ENCODE results near the gene HPGDS. TPM values are rescaled to one million over a fixed set of nuclear protein-coding genes. Genes with fewer than 3 reads are reported as not detected.

The HPGDS gene
- polyA plus RNA-seq, 1 of the 3 experiments (the other 2 are of a cell fraction) = not detected

DNA sequence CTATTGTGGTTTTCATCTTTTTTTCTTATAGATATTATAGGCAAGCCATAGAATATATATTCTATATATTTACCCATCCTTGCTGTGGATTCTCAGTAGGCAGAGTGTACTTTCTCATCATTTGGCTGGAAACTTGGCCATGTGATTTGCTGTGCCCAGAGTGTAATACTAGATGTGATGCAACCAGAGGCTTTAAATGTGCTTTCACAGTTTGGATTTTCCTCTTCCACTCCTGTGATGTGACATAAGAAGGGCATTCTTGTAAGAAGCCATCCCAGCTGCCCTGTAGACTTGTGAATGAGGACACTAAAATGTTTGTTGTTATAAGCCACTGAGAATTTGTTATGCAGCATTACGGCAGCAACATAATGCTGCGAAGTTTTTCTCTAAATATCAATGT lies 10.4 kb upstream of the HPGDS start:
- POLR2A ChIA-PET = no interaction called here
- Histone ChIP-seq H3K27me3 (ENCODE audit: insufficient read depth) (no peaks in the 10 kb centered on the region), H3K9me2 (no peaks in the 10 kb centered on the region), H2AFZ (ENCODE audit: low read depth) (no peak overlapping the region), H3K9ac (no peak overlapping the region), H4K20me1 (ENCODE audit: insufficient read depth) (no peaks in the 10 kb centered on the region), H3K27ac (ENCODE audit: low read depth in 2 of 2, low read length in 1 of 2) (no peak overlapping the region), H3K79me2 (ENCODE audit: insufficient read depth) (no peaks in the 10 kb centered on the region), H3K9me3 (no peaks in the 10 kb centered on the region), H3K4me1 (ENCODE audit: control insufficient read depth in 1 of 2, insufficient read depth in 2 of 2, low read depth in 1 of 2, low read length in 1 of 2) (peaks cover 0 to 6% of the 10 kb centered on the region in 2 experiments; a peak in 1 of 4 replicates), H3K36me3 (replicated peaks in 1 of 2; ENCODE audit: control insufficient read depth in 1 of 2, insufficient read depth in 2 of 2, low read length in 1 of 2) (no peaks in the 10 kb centered on the region), H3F3A (replicated peaks; ENCODE audit: insufficient read depth) (peaks cover 3% of the 10 kb centered on the region), H3K4me3 (ENCODE audit: low read depth in 2 of 2, low read length in 1 of 2) (no peak overlapping the region), H3K4me2 (no peak overlapping the region)
- CTCF ChIA-PET = no interaction called here
- 91% methylated on average over 2 of the region's 2 CpGs for WGBS (ENCODE audit: low lambda C conversion rate)
- TF ChIP-seq SIN3A (IDR thresholded peaks at IDR 0.05; ENCODE audit: borderline replicate concordance, low read depth, low read length) = no peak
- TF ChIP-seq POLR2AphosphoS5 (IDR thresholded peaks at IDR 0.05; ENCODE audit: low read depth, low read length) = no peak
- TF ChIP-seq FOXM1 (IDR thresholded peaks at IDR 0.05; ENCODE audit: low read depth) = no peak
- no peak for TF ChIP-seq FOSL2 (IDR thresholded peaks at IDR 0.05; ENCODE audit: borderline replicate concordance, low read depth)
- no peak for TF ChIP-seq GATA2 (CRISPR knock-in tag; IDR thresholded peaks at IDR 0.05)
- TF ChIP-seq NRF1 (IDR thresholded peaks at IDR 0.05; ENCODE audit: low read depth, low read length) = no peak
- no peak for TF ChIP-seq TAF1 (IDR thresholded peaks at IDR 0.05; ENCODE audit: borderline replicate concordance, low read depth, low read length)
- TF ChIP-seq, protein P1, sequence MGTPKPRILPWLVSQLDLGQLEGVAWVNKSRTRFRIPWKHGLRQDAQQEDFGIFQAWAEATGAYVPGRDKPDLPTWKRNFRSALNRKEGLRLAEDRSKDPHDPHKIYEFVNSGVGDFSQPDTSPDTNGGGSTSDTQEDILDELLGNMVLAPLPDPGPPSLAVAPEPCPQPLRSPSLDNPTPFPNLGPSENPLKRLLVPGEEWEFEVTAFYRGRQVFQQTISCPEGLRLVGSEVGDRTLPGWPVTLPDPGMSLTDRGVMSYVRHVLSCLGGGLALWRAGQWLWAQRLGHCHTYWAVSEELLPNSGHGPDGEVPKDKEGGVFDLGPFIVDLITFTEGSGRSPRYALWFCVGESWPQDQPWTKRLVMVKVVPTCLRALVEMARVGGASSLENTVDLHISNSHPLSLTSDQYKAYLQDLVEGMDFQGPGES (IDR thresholded peaks at IDR 0.05; ENCODE audit: low read depth, low read length) = no peak
- TF ChIP-seq, protein P2, sequence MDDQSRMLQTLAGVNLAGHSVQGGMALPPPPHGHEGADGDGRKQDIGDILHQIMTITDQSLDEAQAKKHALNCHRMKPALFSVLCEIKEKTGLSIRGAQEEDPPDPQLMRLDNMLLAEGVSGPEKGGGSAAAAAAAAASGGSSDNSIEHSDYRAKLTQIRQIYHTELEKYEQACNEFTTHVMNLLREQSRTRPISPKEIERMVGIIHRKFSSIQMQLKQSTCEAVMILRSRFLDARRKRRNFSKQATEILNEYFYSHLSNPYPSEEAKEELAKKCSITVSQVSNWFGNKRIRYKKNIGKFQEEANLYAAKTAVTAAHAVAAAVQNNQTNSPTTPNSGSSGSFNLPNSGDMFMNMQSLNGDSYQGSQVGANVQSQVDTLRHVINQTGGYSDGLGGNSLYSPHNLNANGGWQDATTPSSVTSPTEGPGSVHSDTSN (IDR thresholded peaks at IDR 0.05) = no peak
- no peak for TF ChIP-seq EZH2phosphoT487 (IDR thresholded peaks at IDR 0.05; ENCODE audit: borderline replicate concordance, low read depth)
- no peak for TF ChIP-seq RFX5 (IDR thresholded peaks at IDR 0.05; ENCODE audit: low read length)
- no peak for TF ChIP-seq ELF1 (IDR thresholded peaks at IDR 0.05)
- no peak for TF ChIP-seq GABPA (IDR thresholded peaks at IDR 0.05; ENCODE audit: low read depth)
- TF ChIP-seq, protein P3, sequence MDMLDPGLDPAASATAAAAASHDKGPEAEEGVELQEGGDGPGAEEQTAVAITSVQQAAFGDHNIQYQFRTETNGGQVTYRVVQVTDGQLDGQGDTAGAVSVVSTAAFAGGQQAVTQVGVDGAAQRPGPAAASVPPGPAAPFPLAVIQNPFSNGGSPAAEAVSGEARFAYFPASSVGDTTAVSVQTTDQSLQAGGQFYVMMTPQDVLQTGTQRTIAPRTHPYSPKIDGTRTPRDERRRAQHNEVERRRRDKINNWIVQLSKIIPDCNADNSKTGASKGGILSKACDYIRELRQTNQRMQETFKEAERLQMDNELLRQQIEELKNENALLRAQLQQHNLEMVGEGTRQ (IDR thresholded peaks at IDR 0.05; ENCODE audit: borderline replicate concordance, low read depth, low read length) = no peak
- TF ChIP-seq CHD2 (IDR thresholded peaks at IDR 0.05; ENCODE audit: low read length, partially characterized antibody) = no peak
- TF ChIP-seq, protein P4, sequence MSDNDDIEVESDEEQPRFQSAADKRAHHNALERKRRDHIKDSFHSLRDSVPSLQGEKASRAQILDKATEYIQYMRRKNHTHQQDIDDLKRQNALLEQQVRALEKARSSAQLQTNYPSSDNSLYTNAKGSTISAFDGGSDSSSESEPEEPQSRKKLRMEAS (IDR thresholded peaks at IDR 0.05; ENCODE audit: low read depth) = no peak
- TF ChIP-seq RXRA (IDR thresholded peaks at IDR 0.05; ENCODE audit: borderline replicate concordance, low read depth) = no peak
- DNase-seq = no peak

Measured in SK-N-SH (cell line).